Activated T-cell treated with anti-CD3 and anti-CD28 coated beads for 4 hours (primary cell): ENCODE data around the gene KRTAP3-1.
"Not testable (repeated sequence)": the region's sequence is repeated elsewhere in the genome, so short reads cannot be mapped to it uniquely, and the experiment has no call there.

Experiments used
- DNase-seq: peaks from one replicate; pipeline ENCODE4 v3.0.0-alpha.2; 2020

The KRTAP3-1 gene

GRCh38 chr17:41013606-41014005, 4.7 kb upstream of the KRTAP3-1 start:
- DNase-seq: no peak

GRCh38 chr17:41013181-41013580, 4.3 kb upstream of the KRTAP3-1 start:
- DNase-seq: no peak

DNA sequence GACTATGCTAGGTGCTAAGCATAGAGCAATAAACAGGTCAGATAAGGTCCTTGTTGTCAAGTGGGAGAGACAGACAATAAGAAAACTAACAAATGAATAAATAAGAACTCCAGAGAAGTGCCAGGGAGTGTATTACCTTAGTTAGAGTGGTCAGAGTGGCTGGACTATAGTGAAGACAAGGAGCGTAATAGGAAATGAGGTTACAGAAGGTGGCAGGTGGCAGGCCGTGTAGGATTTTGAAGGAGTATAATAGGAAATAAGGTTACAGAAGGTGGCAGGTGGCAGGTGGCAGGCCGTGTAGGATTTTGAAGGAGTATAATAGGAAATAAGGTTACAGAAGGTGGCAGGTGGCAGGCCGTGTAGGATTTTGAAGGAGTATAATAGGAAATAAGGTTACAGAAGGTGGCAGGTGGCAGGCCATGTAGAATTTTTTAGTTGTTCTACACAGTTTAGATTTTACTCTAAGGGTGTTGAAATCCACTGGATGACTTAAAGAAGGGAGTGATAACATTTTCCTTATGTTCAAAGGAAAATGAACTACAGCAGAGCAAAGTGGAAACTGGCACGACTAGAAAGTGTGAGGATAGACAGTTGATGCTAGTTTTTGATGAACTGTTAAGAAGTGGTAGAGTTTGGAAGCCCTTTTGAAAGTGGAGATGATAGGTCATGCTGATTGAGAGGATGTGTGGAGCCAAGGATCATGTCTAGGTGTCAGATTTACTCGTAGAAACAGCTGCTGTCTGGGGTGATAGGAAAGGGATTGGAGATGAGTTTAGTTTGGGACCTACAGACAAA, 3.6 kb upstream of the KRTAP3-1 start:
- no peak for DNase-seq

GRCh38 chr17:41010441-41010840, 1.5 kb upstream of the KRTAP3-1 start:
- no peak for DNase-seq

- no peak for DNase-seq
Observed at GRCh38 chr17:41009936-41010335, 1.0 kb upstream of the KRTAP3-1 start.

DNA sequence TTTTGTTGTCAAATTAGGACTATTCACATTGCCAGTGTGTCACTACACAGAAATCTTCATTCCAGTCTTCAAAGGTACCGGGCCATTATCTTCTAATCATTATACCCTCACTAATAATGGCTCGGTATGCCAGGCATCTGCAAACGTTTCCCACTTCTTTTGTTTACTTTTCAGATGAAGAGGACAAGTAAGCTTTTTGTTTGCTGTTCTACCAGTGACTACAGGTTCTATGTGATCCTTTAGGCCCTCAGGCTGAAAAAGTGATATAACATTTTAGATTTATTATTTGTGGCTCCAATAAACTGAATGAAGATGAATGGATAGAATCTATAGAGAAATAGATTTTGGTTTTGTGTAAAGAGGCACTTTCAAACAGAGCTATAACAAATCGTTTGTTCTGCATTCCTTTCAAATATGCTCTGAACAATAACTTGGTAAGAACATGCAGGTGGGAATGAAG, 403 bp upstream of the KRTAP3-1 start:
- DNase-seq: no peak

GRCh38 chr17:41004397-41004796, 4.5 kb downstream of the KRTAP3-1 start:
- DNase-seq: no peak

DNA sequence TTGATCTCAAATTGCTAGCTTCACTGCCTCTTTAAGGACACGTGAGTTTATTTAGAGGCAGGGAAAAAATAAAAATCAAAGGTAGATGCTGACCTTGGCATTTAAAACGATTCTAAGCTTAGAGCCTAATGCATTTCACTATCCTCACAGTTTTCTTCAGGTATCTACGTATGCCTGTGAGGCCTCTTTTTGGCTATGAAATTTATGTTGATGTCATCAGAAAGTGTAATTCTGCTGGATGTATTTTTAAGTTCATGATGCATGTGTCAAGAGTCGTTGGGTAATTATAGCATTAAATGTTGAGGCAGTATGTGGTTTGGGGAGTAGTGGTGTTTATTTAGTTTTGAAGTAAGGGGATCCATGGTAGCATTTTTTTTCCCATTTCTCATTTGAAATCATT, 5.0 kb downstream of the KRTAP3-1 start:
- no peak for DNase-seq

DNA sequence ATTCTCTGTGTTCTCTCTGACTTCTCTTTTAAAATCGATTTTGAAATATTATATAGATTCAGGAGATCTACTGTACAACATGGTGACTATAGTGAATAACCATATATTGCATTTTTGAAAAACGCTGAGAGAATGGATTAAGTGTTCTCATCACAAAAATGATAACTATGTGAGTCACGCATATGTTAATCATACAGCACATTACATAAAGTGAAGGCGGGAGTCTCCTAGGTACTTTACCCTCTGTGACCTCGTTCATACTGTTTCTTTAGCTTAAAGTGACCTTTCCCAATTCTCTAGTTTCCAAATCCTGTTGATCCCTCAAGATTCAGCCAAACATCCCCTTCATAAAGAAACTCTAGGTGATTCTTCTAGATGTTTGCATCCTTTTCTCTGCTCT, 6.1 kb downstream of the KRTAP3-1 start:
- no peak for DNase-seq

DNA sequence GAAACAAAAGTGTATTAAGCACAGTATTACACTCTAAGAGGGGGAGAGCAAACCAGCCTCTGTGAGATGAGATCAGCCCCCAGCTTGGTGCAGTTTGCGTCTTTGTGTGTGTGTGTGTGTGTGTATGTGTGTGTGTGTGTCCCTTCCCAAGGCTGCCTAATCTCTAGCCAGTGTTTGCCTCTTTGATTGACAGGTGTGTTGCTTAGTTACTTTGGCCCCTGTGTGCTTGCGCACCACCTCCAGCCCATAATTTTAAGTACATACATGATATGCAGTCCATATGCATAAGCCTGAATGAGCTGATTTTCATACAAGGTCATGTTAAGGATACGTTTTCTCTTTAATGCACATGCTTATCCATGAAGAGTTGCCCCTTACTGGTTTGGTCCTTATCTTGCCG, 7.1 kb downstream of the KRTAP3-1 start:
- DNase-seq: no peak

- DNase-seq: not testable (repeated sequence)
Observed at GRCh38 chr17:40999563-40999962, 9.4 kb downstream of the KRTAP3-1 start, which contains the start of gene KRTAP3-2. Gene KRTAP3-2 (minus strand): TSS chr17:40999906. CDS start chr17:40999853, 53 bp downstream.

DNA sequence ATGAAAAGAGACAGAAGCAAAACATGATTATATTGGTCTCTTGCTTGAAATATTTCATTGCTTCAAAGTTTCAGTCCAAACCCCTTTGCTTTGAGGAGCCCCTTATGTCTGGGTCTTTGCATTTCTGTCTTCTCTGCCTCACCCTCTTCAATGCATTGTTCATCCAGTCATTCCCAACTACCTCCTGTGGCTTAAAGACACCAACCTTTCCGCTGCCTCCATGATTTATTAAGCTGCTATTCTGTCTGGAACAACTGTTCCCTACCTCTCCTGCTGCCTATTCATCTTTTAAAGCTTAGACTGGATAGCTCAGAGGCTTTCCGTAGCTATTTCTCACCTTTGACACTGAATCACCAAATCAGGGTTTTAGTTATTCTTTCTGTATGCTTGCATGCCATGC, 11.6 kb downstream of the KRTAP3-1 start:
- no peak for DNase-seq

GRCh38 chr17:40996829-40997228, 12.1 kb downstream of the KRTAP3-1 start:
- DNase-seq: no peak

GRCh38 chr17:40995116-40995515, 13.8 kb downstream of the KRTAP3-1 start:
- no peak for DNase-seq

GRCh38 chr17:40993839-40994238, 15.1 kb downstream of the KRTAP3-1 start, which contains the start of gene KRTAP3-3:
Gene KRTAP3-3 (minus strand): TSS chr17:40994164. CDS start chr17:40994097, 67 bp downstream.
- DNase-seq: no peak

GRCh38 chr17:40993084-40993483, 15.8 kb downstream of the KRTAP3-1 start:
- DNase-seq: no peak

GRCh38 chr17:40992666-40993065, 16.3 kb downstream of the KRTAP3-1 start:
- no peak for DNase-seq

DNA sequence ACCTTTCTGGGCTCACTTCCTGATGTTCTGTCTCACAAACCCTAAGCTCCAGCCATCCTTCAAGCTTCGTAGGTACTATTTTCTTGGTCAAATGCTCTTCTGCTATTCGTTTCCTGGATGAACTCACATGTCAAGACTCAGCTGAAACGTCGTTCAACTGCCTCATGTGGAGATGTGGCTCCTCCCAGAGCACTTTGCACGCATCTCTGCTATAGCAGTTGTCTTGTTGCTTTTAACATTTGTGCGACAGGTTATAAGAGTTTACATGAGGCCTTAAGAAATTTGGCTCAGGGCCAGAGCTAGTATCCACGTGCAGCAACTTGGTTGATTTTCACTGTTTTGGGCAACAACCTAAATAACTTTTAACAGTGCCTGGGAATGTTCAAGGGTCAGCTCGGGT, 22.0 kb downstream of the KRTAP3-1 start:
- DNase-seq: no peak

DNA sequence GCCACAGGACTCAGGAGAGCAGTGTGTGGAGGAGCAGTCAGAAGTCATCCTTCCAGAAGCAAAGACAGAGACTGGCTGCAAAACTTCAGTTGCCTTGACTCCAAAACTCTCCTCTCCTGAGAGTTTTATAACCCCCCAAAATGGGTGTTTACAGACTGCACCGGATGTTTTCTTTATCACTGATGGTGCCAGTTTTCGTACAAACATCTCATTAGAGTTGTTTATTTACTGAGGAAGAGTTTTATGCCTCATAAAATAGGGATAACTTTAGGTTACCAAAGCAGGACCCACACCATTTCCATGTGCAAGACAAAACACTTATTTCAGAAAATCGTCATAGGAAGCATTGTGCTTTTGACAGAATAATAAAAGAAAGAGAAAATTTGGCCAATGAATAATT, 24.7 kb downstream of the KRTAP3-1 start, which contains the start of gene KRT40:
KRT40 (minus strand) TSS at position 101 of the 400 bp plus-strand sequence; CDS start at position 48, 53 bp downstream.
- DNase-seq: no peak

DNA sequence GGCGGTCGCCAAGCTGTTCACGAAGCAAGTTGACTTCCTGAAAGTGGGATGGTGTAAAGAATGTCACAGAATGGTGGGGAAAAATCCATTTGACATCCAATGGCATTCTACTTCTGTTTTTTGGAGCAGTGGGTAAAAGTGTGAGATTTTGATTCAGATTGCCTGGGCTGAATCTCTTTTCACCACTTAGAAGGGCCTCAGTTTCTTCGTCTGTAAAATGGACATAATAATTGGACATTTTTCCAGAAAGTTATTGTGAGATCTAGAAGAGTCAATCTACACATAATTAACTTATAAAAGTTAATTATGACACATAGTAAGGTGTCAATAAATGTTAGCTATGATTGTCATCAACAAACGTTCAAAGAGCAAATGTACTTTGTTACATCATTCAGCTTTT, 27.8 kb downstream of the KRTAP3-1 start:
- DNase-seq: no peak

- no peak for DNase-seq
Observed at GRCh38 chr17:40980596-40980995, 28.3 kb downstream of the KRTAP3-1 start.

GRCh38 chr17:40980117-40980516, 28.8 kb downstream of the KRTAP3-1 start:
- DNase-seq: no peak

- no peak for DNase-seq
Observed at GRCh38 chr17:40978575-40979151, 30.3 kb downstream of the KRTAP3-1 start.

DNA sequence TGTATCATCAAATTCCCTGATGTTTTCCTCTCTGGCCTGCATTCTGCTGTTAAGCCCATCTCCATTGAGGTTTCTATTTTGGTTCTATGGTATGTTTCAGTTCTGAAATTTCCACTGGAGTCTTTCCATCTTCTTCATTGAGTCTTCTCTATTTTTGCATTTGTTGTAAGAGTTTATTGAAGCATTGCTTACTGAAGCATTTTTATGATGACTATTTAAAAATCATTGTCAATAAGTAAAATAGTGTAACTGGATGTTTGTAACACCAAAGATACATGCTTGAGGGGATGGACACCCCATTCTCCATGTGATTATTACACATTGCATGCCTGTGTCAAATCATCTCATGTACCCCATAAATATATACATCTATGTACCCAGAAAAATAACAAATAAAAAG, 33.4 kb downstream of the KRTAP3-1 start:
- no peak for DNase-seq
